ENCODE data around the gene WIPI1.
A peak's percentile ranks its signal among the peaks of the same experiment; 100 is the strongest.

Gene WIPI1

GRCh38 chr17:68489919-68490318 is 32.6 kb upstream of the WIPI1 start:
- TF ChIP-seq Cebpa-rat (IDR thresholded peaks at IDR 0.05): no peak
- Histone ChIP-seq H3K27ac (no peak overlapping the region), H3K4me2 (no peak overlapping the region), H4K20me1 (no peaks in the 10 kb centered on the region), H3K4me1 (peaks cover 35% of the 10 kb centered on the region), H3K9me3 (no peaks in the 10 kb centered on the region), H3K4me3 (no peak overlapping the region), H3K27me3 (no peaks in the 10 kb centered on the region), H3K36me3 (no peaks in the 10 kb centered on the region), H3K9ac (no peak overlapping the region)

- H3K4me2 ChIP-seq: no peak overlapping the region
- H3K27ac ChIP-seq: no peak overlapping the region
- no peak overlapping the region for H3K4me3 ChIP-seq
- no peaks in the 10 kb centered on the region for H4K20me1 ChIP-seq
- H3K9me3 ChIP-seq: peaks cover 9% of the 10 kb centered on the region
- H3K4me1 ChIP-seq: peaks cover 38% of the 10 kb centered on the region
- TF ChIP-seq Cebpa-rat (IDR thresholded peaks at IDR 0.05): no peak
- no peaks in the 10 kb centered on the region; the same call in 1 of the 2 replicates for H3K27me3 ChIP-seq
- H3K9ac ChIP-seq: no peak overlapping the region
- H3K36me3 ChIP-seq: no peaks in the 10 kb centered on the region
These were observed 27.2 kb upstream of the WIPI1 start for GRCh38 chr17:68484458-68484857.

GRCh38 chr17:68482576-68483041 is 25.3 kb upstream of the WIPI1 start:
- Histone ChIP-seq H3K9me3 (peaks cover 12% of the 10 kb centered on the region), H4K20me1 (no peaks in the 10 kb centered on the region), H3K27me3 (no peaks in the 10 kb centered on the region; the same call in 1 of the 2 replicates), H3K36me3 (no peaks in the 10 kb centered on the region), H3K4me3 (no peak overlapping the region), H3K27ac (no peak overlapping the region), H3K9ac (no peak overlapping the region), H3K4me1 (peaks cover 28% of the 10 kb centered on the region), H3K4me2 (no peak overlapping the region)
- no peak for TF ChIP-seq Cebpa-rat (IDR thresholded peaks at IDR 0.05)

- H3K4me2 ChIP-seq: peak overlapping the region; percentile 51
- no peak for TF ChIP-seq Cebpa-rat (IDR thresholded peaks at IDR 0.05)
These were observed 23.6 kb upstream of the WIPI1 start for GRCh38 chr17:68480885-68481284.

GRCh38 chr17:68470961-68471360 is 13.7 kb upstream of the WIPI1 start:
- no peaks in the 10 kb centered on the region for H4K20me1 ChIP-seq
- peaks cover 8% of the 10 kb centered on the region; the same call in 1 of the 2 replicates for H3K9me3 ChIP-seq
- no peak overlapping the region for H3K27ac ChIP-seq
- no peaks in the 10 kb centered on the region for H3K27me3 ChIP-seq
- H3K4me3 ChIP-seq: no peak overlapping the region
- H3K4me2 ChIP-seq: no peak overlapping the region; the same call in 1 of the 2 replicates
- peaks cover 30% of the 10 kb centered on the region for H3K4me1 ChIP-seq
- no peaks in the 10 kb centered on the region for H3K36me3 ChIP-seq
- TF ChIP-seq Cebpa-rat (IDR thresholded peaks at IDR 0.05): peak; percentile 18; the same call in 1 of the 2 replicates
- no peak overlapping the region for H3K9ac ChIP-seq

More at GRCh38 chr17:68480885-68481284, 23.6 kb upstream of the WIPI1 start:
- Histone ChIP-seq H3K9ac (no peak overlapping the region), H3K27ac (no peak overlapping the region), H3K4me1 (peaks cover 21% of the 10 kb centered on the region), H3K9me3 (peaks cover 12% of the 10 kb centered on the region), H3K27me3 (no peaks in the 10 kb centered on the region; the same call in 1 of the 2 replicates), H3K36me3 (no peaks in the 10 kb centered on the region), H3K4me3 (no peak overlapping the region), H4K20me1 (no peaks in the 10 kb centered on the region)

- Histone ChIP-seq H3K9me3 (peaks cover 8% of the 10 kb centered on the region; the same call in 1 of the 2 replicates), H3K4me1 (peaks cover 33% of the 10 kb centered on the region), H3K27ac (no peak overlapping the region), H3K9ac (no peak overlapping the region), H3K4me2 (peak overlapping the region; percentile 65), H3K36me3 (no peaks in the 10 kb centered on the region), H3K27me3 (no peaks in the 10 kb centered on the region), H4K20me1 (no peaks in the 10 kb centered on the region), H3K4me3 (no peak overlapping the region)
- TF ChIP-seq Cebpa-rat (IDR thresholded peaks at IDR 0.05): no peak
These were observed 11.5 kb upstream of the WIPI1 start for GRCh38 chr17:68468788-68469187.

GRCh38 chr17:68468334-68468733 is 11.0 kb upstream of the WIPI1 start:
- H3K27me3 ChIP-seq: no peaks in the 10 kb centered on the region
- H3K4me3 ChIP-seq: no peak overlapping the region
- peaks cover 8% of the 10 kb centered on the region; the same call in 1 of the 2 replicates for H3K9me3 ChIP-seq
- H3K27ac ChIP-seq: no peak overlapping the region
- TF ChIP-seq Cebpa-rat (IDR thresholded peaks at IDR 0.05): no peak
- peak overlapping the region; percentile 65 for H3K4me2 ChIP-seq
- H3K36me3 ChIP-seq: no peaks in the 10 kb centered on the region
- no peaks in the 10 kb centered on the region for H4K20me1 ChIP-seq
- H3K9ac ChIP-seq: no peak overlapping the region
- H3K4me1 ChIP-seq: peaks cover 33% of the 10 kb centered on the region

GRCh38 chr17:68463211-68464019 is 6.1 kb upstream of the WIPI1 start:
- H3K9me3 ChIP-seq: no peaks in the 10 kb centered on the region
- H3K4me3 ChIP-seq: no peak overlapping the region
- H3K9ac ChIP-seq: no peak overlapping the region
- no peak overlapping the region for H3K4me2 ChIP-seq
- H3K27ac ChIP-seq: no peak overlapping the region
- peaks cover 32% of the 10 kb centered on the region for H3K4me1 ChIP-seq
- H3K27me3 ChIP-seq: no peaks in the 10 kb centered on the region
- no peak for TF ChIP-seq Cebpa-rat (IDR thresholded peaks at IDR 0.05)
- H3K36me3 ChIP-seq: no peaks in the 10 kb centered on the region
- no peaks in the 10 kb centered on the region for H4K20me1 ChIP-seq

GRCh38 chr17:68462381-68463210 is 5.3 kb upstream of the WIPI1 start:
- Histone ChIP-seq H3K4me1 (peaks cover 32% of the 10 kb centered on the region), H3K27me3 (no peaks in the 10 kb centered on the region), H3K9me3 (no peaks in the 10 kb centered on the region), H3K4me2 (peak overlapping the region; percentile 59), H3K27ac (no peak overlapping the region), H3K36me3 (no peaks in the 10 kb centered on the region), H3K9ac (no peak overlapping the region), H3K4me3 (no peak overlapping the region), H4K20me1 (no peaks in the 10 kb centered on the region)
- TF ChIP-seq Cebpa-rat (IDR thresholded peaks at IDR 0.05): no peak

All from BLaER1 (cell line).